Muscle layer of colon (tissue), 2 donors: Measurements from ENCODE around the gene CTNNA3.

Experiments used
- H3K27ac ChIP-seq: one replicate; pipeline ENCODE4 v1.7.0; 2013; ENCODE audit warnings: low read depth, mild to moderate bottlenecking, low read length, moderate library complexity
- H3K27me3 ChIP-seq, 2 donors: one replicate each; pipeline ENCODE4 v1.7.0; 2013; ENCODE audit warnings: low read length in 2 of 2, mild to moderate bottlenecking in 2 of 2; ENCODE audit not compliant: insufficient read depth in 2 of 2, control insufficient read depth in 1 of 2
- H3K36me3 ChIP-seq: one replicate; pipeline ENCODE4 v1.7.0; 2013; ENCODE audit warnings: mild to moderate bottlenecking, low read length; ENCODE audit not compliant: insufficient read depth
- H3K4me1 ChIP-seq: one replicate; pipeline ENCODE4 v1.7.0; 2013; ENCODE audit warnings: mild to moderate bottlenecking, low read length; ENCODE audit not compliant: insufficient read depth
- H3K4me3 ChIP-seq, 2 donors: one replicate each; pipeline ENCODE4 v1.7.0; 2013; ENCODE audit warnings: low read length in 2 of 2, low read depth in 1 of 2, mild to moderate bottlenecking in 1 of 2, moderate library complexity in 1 of 2
- H3K9ac ChIP-seq: one replicate; pipeline ENCODE4 v1.7.0; 2013; ENCODE audit warnings: low read length
- H3K9me3 ChIP-seq: one replicate; pipeline ENCODE4 v1.7.0; 2013; ENCODE audit warnings: mild to moderate bottlenecking, low read length
- donor health status: abdominal sarcoma.
- donor health status: Adenocarcinoma of cecum.

CTNNA3 gene

DNA sequence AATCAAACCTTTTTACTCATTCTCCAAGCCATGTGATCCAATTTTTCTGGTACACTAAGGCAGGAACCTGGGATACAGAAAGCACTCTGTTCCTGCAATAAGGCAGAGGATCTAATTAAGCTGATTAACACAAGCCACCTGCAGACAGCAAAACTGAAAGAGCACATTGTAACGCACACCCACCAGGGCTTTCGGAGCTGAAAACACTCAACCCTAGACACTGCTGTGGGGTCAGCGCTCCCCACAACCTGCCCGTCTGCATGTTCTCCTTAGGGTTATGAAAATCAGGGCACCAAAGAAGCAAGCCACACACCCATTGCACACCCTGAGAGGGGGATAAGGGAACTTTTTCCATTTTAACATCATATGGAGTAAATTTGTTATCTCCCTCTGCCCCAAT is 1792.4 kb downstream of the CTNNA3 start:
- Histone ChIP-seq H3K27me3 (no peaks in the 10 kb centered on the region), H3K9ac (no peak overlapping the region), H3K4me3 (no peak overlapping the region), H3K4me1 (no peaks in the 10 kb centered on the region), H3K9me3 (no peaks in the 10 kb centered on the region), H3K27ac (no peak overlapping the region), H3K36me3 (no peaks in the 10 kb centered on the region)

DNA sequence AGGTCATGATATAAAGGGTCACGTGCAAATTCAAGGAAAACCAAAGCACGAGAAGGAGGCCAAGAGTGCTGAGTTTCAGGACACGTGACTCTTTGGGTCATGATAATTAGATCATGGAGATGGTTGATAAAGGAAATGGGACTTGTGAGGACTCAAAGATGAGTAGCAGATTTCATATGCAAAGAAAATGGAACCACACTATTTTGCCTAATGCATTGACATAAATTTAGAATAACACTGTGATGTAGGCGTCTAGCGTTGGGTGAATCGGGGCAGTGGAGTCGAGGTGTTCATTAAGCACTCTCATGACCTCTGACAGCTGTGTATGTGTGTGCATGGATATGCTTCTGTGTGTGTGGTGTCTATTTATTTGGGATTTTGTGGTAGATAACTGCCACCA is 1795.7 kb downstream of the CTNNA3 start:
- no peak overlapping the region for H3K4me3 ChIP-seq
- H3K9me3 ChIP-seq = no peaks in the 10 kb centered on the region
- no peak overlapping the region for H3K27ac ChIP-seq
- H3K36me3 ChIP-seq = no peaks in the 10 kb centered on the region
- H3K27me3 ChIP-seq = no peaks in the 10 kb centered on the region
- H3K9ac ChIP-seq = no peak overlapping the region
- no peaks in the 10 kb centered on the region for H3K4me1 ChIP-seq

DNA sequence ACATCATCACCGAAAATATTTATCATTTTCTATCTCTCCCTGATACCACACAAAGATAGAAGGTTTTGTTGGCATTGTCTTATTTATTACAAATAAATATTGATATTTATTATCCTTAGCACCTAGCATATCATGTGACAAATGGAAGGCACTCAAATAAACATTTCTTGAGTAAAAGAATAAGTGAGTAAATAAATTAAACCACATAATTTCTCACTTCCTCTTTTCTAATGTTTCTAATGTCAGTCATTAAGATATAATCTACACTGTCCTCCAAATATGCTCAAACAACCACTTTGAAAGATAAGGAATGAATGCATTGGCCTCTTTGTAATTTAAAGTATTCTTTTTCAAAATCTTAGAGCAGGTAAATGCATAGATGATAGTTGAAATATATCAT is 1797.9 kb downstream of the CTNNA3 start:
- Histone ChIP-seq H3K4me3 (no peak overlapping the region), H3K27me3 (no peaks in the 10 kb centered on the region), H3K36me3 (no peaks in the 10 kb centered on the region), H3K9me3 (no peaks in the 10 kb centered on the region), H3K9ac (no peak overlapping the region), H3K27ac (no peak overlapping the region), H3K4me1 (no peaks in the 10 kb centered on the region)

DNA sequence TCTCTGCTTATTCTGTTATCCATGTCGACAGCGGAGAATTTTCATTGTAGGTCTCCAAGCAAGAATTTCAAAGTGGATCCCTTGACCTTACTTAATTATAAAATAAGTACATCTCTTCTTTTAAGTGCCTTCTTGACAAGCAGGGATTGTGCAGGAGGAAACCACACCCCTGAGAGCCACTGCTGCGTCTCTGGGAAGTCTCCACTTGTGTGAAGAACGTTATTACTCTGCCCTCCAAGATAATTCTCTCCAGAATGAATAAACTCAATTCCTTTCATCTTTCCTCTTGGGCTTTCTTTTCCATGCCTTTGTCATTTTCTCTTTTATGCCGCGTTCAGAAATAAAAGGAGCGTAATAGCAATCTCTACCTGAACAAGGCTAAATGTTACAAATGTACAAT is 1801.0 kb downstream of the CTNNA3 start:
- Histone ChIP-seq H3K4me1 (no peaks in the 10 kb centered on the region), H3K9ac (no peak overlapping the region), H3K4me3 (no peak overlapping the region), H3K9me3 (no peaks in the 10 kb centered on the region), H3K27me3 (no peaks in the 10 kb centered on the region), H3K27ac (no peak overlapping the region), H3K36me3 (no peaks in the 10 kb centered on the region)

DNA sequence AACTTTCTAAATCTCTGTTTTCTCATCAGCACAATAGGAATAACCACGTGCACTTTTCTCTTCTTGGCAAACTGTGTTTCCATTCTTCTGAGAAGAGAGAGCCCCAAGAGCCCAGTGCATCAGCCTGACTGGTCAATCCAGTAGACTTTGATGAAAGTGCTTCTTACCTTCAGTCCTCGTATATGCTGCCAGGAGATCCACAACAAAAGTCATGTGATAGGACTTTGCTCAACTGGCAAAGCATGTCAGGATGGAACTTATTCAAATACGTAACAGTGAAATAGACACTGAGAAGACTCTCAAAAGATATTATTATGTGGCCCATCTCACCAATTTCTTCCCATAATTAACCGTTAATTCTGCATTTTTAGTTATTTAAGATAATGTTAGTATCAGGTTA is 1801.6 kb downstream of the CTNNA3 start:
- Histone ChIP-seq H3K27me3 (no peaks in the 10 kb centered on the region), H3K27ac (no peak overlapping the region), H3K9ac (no peak overlapping the region), H3K9me3 (no peaks in the 10 kb centered on the region), H3K4me1 (no peaks in the 10 kb centered on the region), H3K36me3 (no peaks in the 10 kb centered on the region), H3K4me3 (no peak overlapping the region)

DNA sequence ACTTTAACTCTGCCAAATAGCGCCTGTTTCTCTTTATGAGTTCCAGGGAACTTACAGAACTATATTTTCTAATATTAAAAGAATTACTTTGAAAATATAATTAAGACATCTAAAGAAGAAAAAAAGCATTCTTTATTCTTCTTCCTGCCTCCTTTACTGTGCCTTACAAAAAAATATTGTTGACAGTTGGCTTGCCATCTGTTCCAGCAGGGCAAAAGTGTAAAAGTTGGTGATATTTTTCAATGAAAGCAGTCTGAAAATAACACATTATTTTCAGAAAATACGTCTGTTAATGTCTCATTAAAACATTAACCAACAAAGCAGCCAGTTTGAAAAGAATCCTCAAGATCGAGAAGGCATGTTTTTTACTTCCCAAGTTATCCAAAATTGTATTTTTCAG is 1802.3 kb downstream of the CTNNA3 start:
- Histone ChIP-seq H3K9ac (no peak overlapping the region), H3K4me3 (no peak overlapping the region), H3K4me1 (no peaks in the 10 kb centered on the region), H3K27me3 (no peaks in the 10 kb centered on the region), H3K27ac (no peak overlapping the region), H3K36me3 (no peaks in the 10 kb centered on the region), H3K9me3 (no peaks in the 10 kb centered on the region)

DNA sequence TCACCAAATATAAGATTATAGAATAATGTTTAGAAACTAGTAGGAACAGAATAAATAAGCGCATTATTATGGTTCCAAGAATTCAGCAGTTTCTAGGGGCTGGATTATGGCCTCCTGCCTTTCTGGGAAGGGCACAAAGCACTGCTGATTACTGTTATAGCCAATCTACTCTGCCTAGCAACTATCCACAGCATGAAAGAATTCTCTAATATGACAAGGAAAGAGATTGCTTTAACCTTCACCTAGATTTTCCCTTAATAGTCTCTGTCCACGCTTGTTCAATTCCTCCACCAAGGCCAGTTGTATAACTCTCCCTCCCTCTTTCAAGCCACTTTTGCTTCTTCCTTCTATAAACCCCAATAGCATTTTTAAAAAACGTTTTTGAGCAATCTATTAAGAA is 1803.7 kb downstream of the CTNNA3 start:
- Histone ChIP-seq H3K9ac (no peak overlapping the region), H3K9me3 (no peaks in the 10 kb centered on the region), H3K4me3 (no peak overlapping the region), H3K4me1 (no peaks in the 10 kb centered on the region), H3K36me3 (no peaks in the 10 kb centered on the region), H3K27ac (no peak overlapping the region), H3K27me3 (no peaks in the 10 kb centered on the region)

DNA sequence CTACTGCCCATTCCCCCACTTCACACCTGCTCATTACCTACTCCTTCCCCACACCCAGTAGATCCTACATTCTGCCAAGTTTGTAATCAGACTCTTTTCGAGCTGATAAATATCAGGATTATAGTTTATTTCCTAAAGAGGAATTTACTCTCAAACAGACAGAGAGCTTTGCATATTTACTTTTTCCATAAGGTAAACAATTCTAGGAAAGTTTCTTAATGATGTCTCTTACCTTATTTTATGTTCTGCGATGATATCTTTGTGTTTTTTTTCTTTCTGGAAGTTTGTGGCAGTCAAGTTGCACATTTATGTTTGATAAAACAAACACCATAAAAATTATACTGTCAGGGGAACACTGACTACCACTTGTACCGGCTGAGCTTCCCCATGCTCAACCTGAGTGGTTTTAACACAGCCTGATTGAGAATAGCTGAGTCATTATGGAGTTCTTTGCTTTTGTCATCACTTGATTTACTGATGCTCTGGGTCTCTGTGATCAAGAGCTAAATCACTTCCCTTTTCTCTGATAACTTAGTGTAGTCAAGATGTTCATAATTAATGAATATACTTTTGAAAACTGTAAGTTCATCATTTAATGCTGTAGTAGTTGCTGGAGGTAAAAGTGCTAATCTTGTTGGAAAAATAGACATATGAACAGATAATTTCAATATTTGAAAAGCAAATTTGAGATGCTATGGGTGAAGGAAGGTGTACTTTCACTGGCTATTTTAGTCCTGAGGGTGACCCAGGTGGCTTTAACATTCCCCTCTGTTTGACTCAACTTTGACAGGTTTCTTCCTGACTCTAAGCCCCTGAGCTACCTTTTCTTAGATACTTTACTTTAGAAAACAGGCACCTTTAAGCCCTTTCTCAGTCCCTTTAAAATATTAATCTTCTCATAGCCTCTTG is 1804.7 kb downstream of the CTNNA3 start:
- Histone ChIP-seq H3K27ac (no peak overlapping the region), H3K9ac (no peak overlapping the region), H3K4me1 (no peaks in the 10 kb centered on the region), H3K4me3 (no peak overlapping the region), H3K36me3 (no peaks in the 10 kb centered on the region), H3K27me3 (no peaks in the 10 kb centered on the region), H3K9me3 (no peaks in the 10 kb centered on the region)

DNA sequence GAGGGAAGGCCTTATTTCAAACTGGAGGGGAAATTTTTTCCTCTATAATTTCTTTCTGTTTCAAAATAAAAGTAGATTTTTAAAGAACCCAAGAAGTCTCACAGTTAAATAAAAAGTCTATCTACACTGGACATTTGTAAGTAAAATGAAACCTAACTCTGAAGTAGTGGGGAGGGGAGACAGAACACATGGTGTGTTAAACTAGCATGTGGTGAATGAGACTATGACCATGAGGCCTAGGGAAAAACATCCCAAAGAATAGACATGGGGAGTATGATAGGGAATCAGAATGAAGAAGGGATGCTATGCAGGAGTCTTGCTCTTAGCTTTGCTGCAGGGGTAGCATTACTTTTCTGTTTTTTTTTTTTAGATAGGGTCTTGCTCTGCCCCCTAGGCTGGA is 1831.5 kb downstream of the CTNNA3 start:
- no peaks in the 10 kb centered on the region for H3K4me1 ChIP-seq
- H3K4me3 ChIP-seq = no peak overlapping the region
- H3K27me3 ChIP-seq = no peaks in the 10 kb centered on the region
- no peak overlapping the region for H3K27ac ChIP-seq
- no peaks in the 10 kb centered on the region for H3K36me3 ChIP-seq
- no peaks in the 10 kb centered on the region for H3K9me3 ChIP-seq
- no peak overlapping the region for H3K9ac ChIP-seq

DNA sequence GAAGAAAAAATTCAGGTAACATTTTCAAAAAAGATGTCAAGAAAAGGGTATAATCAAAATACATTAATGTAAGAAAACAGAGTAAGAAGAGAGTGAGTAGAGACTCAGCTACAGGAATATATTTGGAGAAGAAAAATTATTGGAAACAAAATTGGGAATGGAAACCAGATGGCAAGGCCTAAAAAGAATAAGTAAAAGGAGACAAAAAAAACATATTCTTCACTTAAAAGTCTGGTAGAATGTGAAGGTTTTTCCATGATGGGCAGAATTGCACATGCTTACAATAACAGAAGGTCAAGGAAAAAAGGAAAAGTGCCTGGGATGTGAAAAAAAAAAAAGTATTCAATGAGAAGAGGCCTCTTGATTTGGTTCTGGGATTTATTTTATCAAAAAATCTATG is 1832.0 kb downstream of the CTNNA3 start:
- Histone ChIP-seq H3K27me3 (no peaks in the 10 kb centered on the region), H3K4me1 (no peaks in the 10 kb centered on the region), H3K36me3 (no peaks in the 10 kb centered on the region), H3K4me3 (no peak overlapping the region), H3K9me3 (no peaks in the 10 kb centered on the region), H3K27ac (no peak overlapping the region), H3K9ac (no peak overlapping the region)
